Measurements from ENCODE around the gene ENTREP1. TPM values are rescaled to one million over a fixed set of nuclear protein-coding genes. Genes with fewer than 3 reads are reported as not detected.
A peak's percentile ranks its signal among the peaks of the same experiment; 100 is the strongest.

The ENTREP1 gene
- total RNA-seq, 1 experiment from 2014 or later, result not detected

DNA sequence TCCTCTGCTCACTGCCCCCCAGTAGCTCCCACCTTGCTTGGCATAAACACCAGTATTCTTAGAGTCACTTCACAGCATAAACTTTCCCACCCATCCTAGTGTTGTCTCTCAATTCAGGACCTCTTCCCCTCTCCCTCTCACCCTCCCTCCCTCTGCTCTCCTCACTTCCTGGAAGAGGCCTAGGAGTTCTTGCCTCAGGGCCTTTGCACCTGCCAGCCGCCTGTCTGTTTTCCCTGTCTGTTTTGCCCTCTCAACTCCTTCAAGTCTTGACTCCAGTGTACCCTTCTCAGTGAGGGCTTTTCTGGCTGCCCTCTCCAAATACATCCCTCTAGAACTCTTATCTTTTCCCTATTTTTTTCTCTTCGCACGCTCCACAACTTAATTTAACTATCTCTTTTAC is 86.2 kb downstream of the ENTREP1 start:
- Mint-ChIP-seq H3K36me3 (ENCODE audit: insufficient read depth, unreplicated experiment) (no peaks in the 10 kb centered on the region), H3K4me1 (ENCODE audit: low read depth, unreplicated experiment) (no peaks in the 10 kb centered on the region), H3K9me3 (ENCODE audit: unreplicated experiment) (no peaks in the 10 kb centered on the region), H3K27me3 (ENCODE audit: insufficient read depth, unreplicated experiment) (peaks cover 13% of the 10 kb centered on the region), H3K4me3 (ENCODE audit: unreplicated experiment) (no peak overlapping the region), H3K27ac (ENCODE audit: unreplicated experiment) (no peak overlapping the region)
- intact Hi-C loops (cut with micrococcal nuclease; ENCODE audit: unreplicated experiment), result no loop called here
- TF ChIP-seq CTCF (IDR thresholded peaks at IDR 0.05; ENCODE audit: insufficient read depth in 1 of 2, low read depth in 1 of 2, low read length in 1 of 2, severe bottlenecking in 1 of 2, unreplicated experiment in 1 of 2), result no peak
- POLR2A ChIA-PET, result no interaction called here
- no TSS peak for BruUV-seq (replicated peaks)
- CTCF ChIA-PET, result no interaction called here
- Histone ChIP-seq H3K36me3 (ENCODE audit: control insufficient read depth, insufficient read depth, low read length) (no peaks in the 10 kb centered on the region), H3K9me3 (no peaks in the 10 kb centered on the region), H3K27me3 (replicated peaks; ENCODE audit: control insufficient read depth, insufficient read depth, low read length) (no peaks in the 10 kb centered on the region), H3K4me1 (no peaks in the 10 kb centered on the region), H3K4me3 (ENCODE audit: low read depth, low read length) (no peak overlapping the region)
- no peak for DNase-seq

- POLR2A ChIA-PET, result no interaction called here
- H3K4me1 Mint-ChIP-seq (ENCODE audit: low read depth, unreplicated experiment), result no peaks in the 10 kb centered on the region
- H3K9me3 Mint-ChIP-seq (ENCODE audit: unreplicated experiment), result no peaks in the 10 kb centered on the region
- no peak overlapping the region for H3K27ac Mint-ChIP-seq (ENCODE audit: unreplicated experiment)
- H3K36me3 ChIP-seq (ENCODE audit: control insufficient read depth, insufficient read depth, low read length), result no peaks in the 10 kb centered on the region
- H3K4me3 Mint-ChIP-seq (ENCODE audit: unreplicated experiment), result no peak overlapping the region
- intact Hi-C loops (cut with micrococcal nuclease; ENCODE audit: unreplicated experiment), result no loop called here
- H3K27me3 ChIP-seq (replicated peaks; ENCODE audit: control insufficient read depth, insufficient read depth, low read length), result no peaks in the 10 kb centered on the region
- no peak for TF ChIP-seq CTCF (IDR thresholded peaks at IDR 0.05; ENCODE audit: insufficient read depth in 1 of 2, low read depth in 1 of 2, low read length in 1 of 2, severe bottlenecking in 1 of 2, unreplicated experiment in 1 of 2)
- H3K4me1 ChIP-seq, result no peaks in the 10 kb centered on the region
- H3K36me3 Mint-ChIP-seq (ENCODE audit: insufficient read depth, unreplicated experiment), result no peaks in the 10 kb centered on the region
- no peaks in the 10 kb centered on the region for H3K9me3 ChIP-seq
- DNase-seq, result no peak
- peaks cover 13% of the 10 kb centered on the region for H3K27me3 Mint-ChIP-seq (ENCODE audit: insufficient read depth, unreplicated experiment)
- CTCF ChIA-PET, result no interaction called here
- no TSS peak for BruUV-seq (replicated peaks)
- no peak overlapping the region for H3K4me3 ChIP-seq (ENCODE audit: low read depth, low read length)
Measured at GRCh38 chr9:69411931-69412740, 87.1 kb downstream of the ENTREP1 start.

- no peak overlapping the region for H3K4me3 ChIP-seq (ENCODE audit: low read depth, low read length)
- intact Hi-C loops (cut with micrococcal nuclease; ENCODE audit: unreplicated experiment), result no loop called here
Measured at GRCh38 chr9:69412741-69413150, 87.7 kb downstream of the ENTREP1 start.

More at GRCh38 chr9:69412741-69413150, 87.7 kb downstream of the ENTREP1 start:
- CTCF ChIA-PET, result no interaction called here
- Mint-ChIP-seq H3K4me1 (ENCODE audit: low read depth, unreplicated experiment) (no peaks in the 10 kb centered on the region), H3K27me3 (ENCODE audit: insufficient read depth, unreplicated experiment) (peaks cover 13% of the 10 kb centered on the region), H3K27ac (ENCODE audit: unreplicated experiment) (no peak overlapping the region), H3K4me3 (ENCODE audit: unreplicated experiment) (no peak overlapping the region), H3K9me3 (ENCODE audit: unreplicated experiment) (no peaks in the 10 kb centered on the region), H3K36me3 (ENCODE audit: insufficient read depth, unreplicated experiment) (no peaks in the 10 kb centered on the region)
- H3K36me3 ChIP-seq (ENCODE audit: control insufficient read depth, insufficient read depth, low read length), result no peaks in the 10 kb centered on the region
- no peaks in the 10 kb centered on the region for H3K4me1 ChIP-seq
- peak; percentile 29 to 43 for DNase-seq
- no peaks in the 10 kb centered on the region for H3K9me3 ChIP-seq
- POLR2A ChIA-PET, result no interaction called here
- peak in 1 of 2 experiments; percentile 34 for TF ChIP-seq CTCF (IDR thresholded peaks at IDR 0.05; ENCODE audit: insufficient read depth in 1 of 2, low read depth in 1 of 2, low read length in 1 of 2, severe bottlenecking in 1 of 2, unreplicated experiment in 1 of 2)
- no TSS peak for BruUV-seq (replicated peaks)
- H3K27me3 ChIP-seq (replicated peaks; ENCODE audit: control insufficient read depth, insufficient read depth, low read length), result no peaks in the 10 kb centered on the region

Data from Caco-2 (cell line).